Activated CD4-positive, CD25-positive, alpha-beta regulatory T cell (primary cell): Measurements from ENCODE around the gene SLC13A3.

Source experiments
- DNase-seq, 4 experiments: peaks; one replicate each; lab custom pipeline; 2025; lab: John Stamatoyannopoulos, UW

Gene SLC13A3

DNA sequence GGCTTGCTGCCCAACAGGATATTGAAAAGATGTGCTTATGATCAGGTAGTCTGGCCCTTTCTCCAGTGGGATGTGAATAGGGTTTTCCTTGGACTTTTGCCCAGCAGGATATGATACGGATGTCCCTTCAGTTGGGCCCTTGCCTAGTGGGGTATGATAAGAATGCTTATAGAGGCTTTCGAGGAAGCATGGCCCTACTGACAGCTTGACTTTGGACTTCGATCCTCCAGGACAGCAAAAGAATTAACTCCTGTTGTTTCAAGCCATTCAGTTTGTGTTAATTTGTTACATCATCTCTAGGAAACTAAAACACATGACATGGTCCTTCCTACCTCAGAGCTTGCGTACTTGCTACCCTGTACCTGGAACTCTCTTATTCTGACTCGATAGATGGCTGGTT is 128.2 kb downstream of the SLC13A3 start:
- DNase-seq, result no peak

DNA sequence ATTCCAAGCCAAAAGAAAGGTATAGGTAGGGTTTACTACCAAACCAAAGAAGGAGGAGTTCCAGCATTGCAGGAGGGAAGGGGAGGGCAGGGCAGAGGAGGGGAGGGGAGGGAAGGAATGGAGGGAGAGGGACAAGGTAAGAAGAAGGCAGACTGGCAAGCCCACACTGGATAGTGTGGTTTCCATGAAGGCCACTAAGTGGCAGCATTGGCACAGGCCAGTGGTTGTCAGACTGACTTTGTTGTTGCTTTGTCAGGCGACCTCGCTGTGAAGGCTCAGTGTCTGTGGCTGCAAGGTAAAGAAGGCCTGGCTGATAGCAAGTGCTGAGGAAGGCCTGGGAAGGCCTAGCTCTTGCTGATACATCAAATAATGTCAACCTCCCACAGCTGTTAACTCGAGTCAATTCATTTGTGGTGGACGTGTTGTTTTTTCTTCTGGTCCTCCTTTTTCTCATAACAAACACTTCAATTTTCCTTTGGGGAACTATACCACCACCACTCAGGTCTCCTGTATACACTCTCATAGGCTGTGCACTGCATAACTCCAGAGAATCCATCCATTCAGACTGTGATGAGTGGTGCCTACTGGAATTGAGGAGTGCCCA is 130.2 kb downstream of the SLC13A3 start:
- DNase-seq, result peak in 1 of 4 experiments; percentile 21

DNA sequence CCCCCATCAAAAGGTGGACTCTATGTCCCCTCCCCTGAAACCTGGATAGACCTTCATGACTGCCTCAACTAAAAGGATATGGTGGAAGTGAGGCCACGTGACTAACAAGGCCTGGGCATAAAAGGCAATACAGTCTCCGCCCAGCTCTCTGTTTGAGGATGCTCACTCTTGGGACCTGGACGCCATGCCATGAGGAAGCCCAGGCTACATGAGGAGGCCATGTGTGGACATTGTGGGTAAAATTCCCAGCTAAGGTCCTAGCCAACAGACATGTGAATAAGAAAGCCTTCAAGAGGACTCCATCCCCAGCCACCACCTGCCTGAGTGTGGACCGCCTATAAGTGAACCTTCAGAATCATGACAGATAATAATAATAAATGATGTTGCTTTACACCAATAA is 130.7 kb downstream of the SLC13A3 start:
- no peak for DNase-seq

DNA sequence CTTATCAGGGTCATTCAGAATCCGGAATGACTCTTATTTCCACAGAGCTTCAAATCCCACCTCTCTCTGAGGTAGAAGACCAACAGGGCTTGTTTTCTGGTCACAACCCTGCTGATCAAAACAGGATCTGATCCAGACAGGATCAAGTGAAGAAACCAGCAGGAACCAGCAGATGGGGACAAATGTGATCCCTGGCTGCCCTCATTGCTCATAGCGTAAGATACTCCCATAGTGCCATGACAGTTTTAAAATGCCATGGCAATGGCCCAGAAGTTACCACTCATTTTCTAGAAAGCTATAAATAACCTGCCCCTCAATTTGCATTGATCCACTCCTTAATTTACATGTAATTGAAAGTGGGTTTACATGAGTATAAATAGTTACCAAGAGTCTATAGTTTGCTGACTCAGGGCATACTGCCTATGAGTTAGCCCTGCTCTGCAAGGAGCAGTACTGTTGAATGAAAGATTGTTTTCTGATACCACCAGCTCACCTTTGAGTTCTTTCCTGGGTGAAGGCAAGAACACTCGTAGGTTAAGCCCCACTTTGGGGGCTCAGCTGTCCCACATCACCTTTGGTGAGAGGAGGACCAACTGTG is 131.7 kb downstream of the SLC13A3 start:
- DNase-seq, result no peak

DNA sequence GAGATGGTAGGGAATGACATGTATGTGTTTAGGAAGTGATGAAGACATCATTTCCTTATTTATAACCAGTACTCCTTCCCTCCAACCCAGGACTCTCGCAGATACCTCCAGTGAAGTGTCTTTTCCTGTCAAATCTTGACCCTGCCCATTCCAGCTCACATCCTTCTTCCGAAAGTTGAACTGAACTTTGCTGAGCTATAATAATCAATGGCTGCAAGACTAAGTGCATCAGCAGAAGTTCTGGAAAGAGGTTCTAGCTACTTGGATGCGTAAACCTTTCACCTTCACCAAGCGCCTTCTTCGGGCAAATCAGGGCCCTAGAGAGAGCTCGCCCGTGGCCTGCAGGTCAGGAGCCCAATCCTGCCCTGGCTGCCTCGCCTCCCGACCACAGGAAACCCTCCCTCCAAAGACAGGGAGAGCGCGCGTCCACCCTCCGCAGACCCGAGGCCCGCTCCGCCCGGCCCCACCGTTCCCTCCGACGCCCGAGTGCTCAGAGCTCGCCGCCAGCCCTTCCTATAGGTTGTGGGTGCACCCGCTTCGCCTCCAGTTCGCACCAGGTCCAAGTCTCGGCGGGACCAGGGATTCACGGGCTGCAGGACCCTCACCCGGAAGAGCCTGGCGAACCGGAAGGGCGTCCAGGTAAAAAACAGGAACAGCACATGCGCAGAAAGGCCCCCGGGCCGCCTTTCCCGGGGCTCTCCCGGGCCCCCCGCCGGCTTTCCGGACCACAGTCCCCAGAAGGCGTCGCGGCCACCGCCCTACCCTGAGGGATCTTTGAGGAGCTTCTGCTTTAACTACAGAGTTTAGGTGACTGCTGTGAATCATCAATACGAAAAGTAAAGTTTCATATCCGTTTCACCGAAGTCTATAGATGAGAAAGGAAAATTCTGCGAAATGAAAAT is 138.1 kb downstream of the SLC13A3 start, which contains the start of gene ZNF334:
Gene ZNF334 (minus strand): TSS at position 617 of the 902 bp plus-strand sequence. CDS start 1,457 bp downstream, outside the sequence.
- DNase-seq, result peak in 1 of 4 experiments; percentile 3

DNA sequence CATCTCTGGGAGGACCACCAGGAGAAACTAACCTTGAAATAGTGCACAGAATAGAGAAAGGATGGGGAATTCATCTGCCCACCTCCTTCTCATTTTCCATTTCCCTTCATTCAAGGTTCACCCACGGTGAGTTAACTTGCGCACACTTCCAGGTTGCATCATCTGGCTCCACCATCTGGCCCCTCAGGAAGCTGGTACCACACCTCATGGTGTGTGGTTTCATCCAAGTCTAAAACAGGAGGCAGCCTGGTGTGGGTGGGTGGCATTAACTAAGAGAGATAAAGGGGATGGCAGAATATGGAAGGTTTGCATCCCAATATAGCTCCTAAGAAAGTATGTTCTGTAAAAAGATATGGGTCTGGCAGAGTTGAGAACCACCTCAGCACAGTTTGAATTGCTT is 141.7 kb downstream of the SLC13A3 start:
- DNase-seq, result no peak
